HepG2 (cell line): ENCODE measurements around the gene NAT14. TPM values are rescaled to one million over a fixed set of nuclear protein-coding genes. Genes with fewer than 3 reads are reported as not detected.

Experiments
- ATAC-seq: fragments of 200-7000 bp; cut with Tn5 transposase; 3 replicates; pipeline ENCODE4 v1.9.1; 2020; ENCODE audit warnings: mild to moderate bottlenecking, moderate library complexity
- BruUV-seq: library from RNA; stranded (reverse); fragments of 400-500 nt; replicated peaks from 2 replicates; lab custom pipeline; 2021; lab: Mats Ljungman, UMichigan
- CTCF ChIA-PET: fragments of 300-600 bp; formaldehyde crosslinking; extraction: SDS; loops from one replicate; lab custom pipeline; 2021; ENCODE audit warnings: low total read pairs, inconsistent platforms, low intra/inter-chr PET ratio; lab: Yijun Ruan, JAX
- POLR2A ChIA-PET: fragments of 350-600 bp; sonication (Branson Sonifier 250); formaldehyde crosslinking; loops from one replicate; lab custom pipeline; 2020; ENCODE audit warnings: antibody characterized with exemption, inconsistent platforms; lab: Yijun Ruan, JAX
- DNase-seq: peaks from one replicate; pipeline ENCODE4 v3.0.0-alpha.2; 2015; ENCODE audit warnings: low spot score
- FAIRE-seq: peaks from 3 replicates; lab custom pipeline; 2011; peaks lifted over from hg19 to GRCh38; lab: Jason Lieb, UNC
- H2AFZ ChIP-seq: one replicate; pipeline ENCODE4 v1.6.1; 2011; ENCODE audit warnings: low read length, inconsistent platforms
- H3K27ac ChIP-seq: fragments of 300-600 bp; 3 replicates; pipeline ENCODE4 v1.8.0; 2011; ENCODE audit warnings: mixed run types, mild to moderate bottlenecking, mixed read lengths, low read length, inconsistent platforms; ENCODE audit not compliant: insufficient read depth; ENCODE audit errors: extremely low read length
- H3K27me3 ChIP-seq, 2 experiments: fragments of 200-600 bp in 1 of 2; 2 replicates in 1 of 2; 3 replicates in 1 of 2; pipeline versions ENCODE4 v1.6.0 to v1.8.0; 2011; ENCODE audit warnings: low read length in 2 of 2, mild to moderate bottlenecking in 2 of 2, moderate library complexity in 2 of 2, inconsistent platforms in 1 of 2; ENCODE audit not compliant: insufficient read depth in 2 of 2, control insufficient read depth in 1 of 2
- H3K36me3 ChIP-seq, 2 experiments: fragments of 200-600 bp in 1 of 2; replicated peaks in 1 of 2; 2 replicates in 1 of 2; 3 replicates in 1 of 2; pipeline versions ENCODE4 v1.5.1 to v1.8.0; 2011; ENCODE audit warnings: low read length in 2 of 2, inconsistent platforms in 1 of 2; ENCODE audit not compliant: insufficient read depth in 2 of 2, control insufficient read depth in 1 of 2
- H3K4me1 ChIP-seq: 2 replicates; pipeline ENCODE4 v1.5.1; 2012; ENCODE audit warnings: low read length, inconsistent platforms; ENCODE audit not compliant: insufficient read depth
- H3K4me2 ChIP-seq: 2 replicates; pipeline ENCODE4 v1.6.0; 2011; ENCODE audit warnings: low read depth, low read length, inconsistent platforms
- H3K4me3 ChIP-seq, 3 experiments: fragments of 200-600 bp in 1 of 3; sonication (generic), shearing (Covaris generic) in 1 of 3; replicated peaks in 1 of 3; 2 replicates each; pipeline ENCODE4 v1.5.1; 2011 to 2016; ENCODE audit warnings: low read length in 3 of 3, inconsistent platforms in 2 of 3, low read depth in 2 of 3, mild to moderate bottlenecking in 2 of 3, control low read depth in 1 of 3, mixed read lengths in 1 of 3; ENCODE audit not compliant: insufficient read depth in 1 of 3
- H3K79me2 ChIP-seq: one replicate; pipeline ENCODE4 v1.6.1; 2011; ENCODE audit warnings: low read length, inconsistent platforms; ENCODE audit not compliant: insufficient read depth
- H3K9ac ChIP-seq: 2 replicates; pipeline ENCODE4 v1.6.0; 2011; ENCODE audit warnings: mild to moderate bottlenecking, low read depth, low read length, inconsistent platforms; ENCODE audit not compliant: insufficient read depth
- H3K9me3 ChIP-seq: 2 replicates; pipeline ENCODE4 v1.5.1; 2012; ENCODE audit warnings: mild to moderate bottlenecking, low read length
- H4K20me1 ChIP-seq: 2 replicates; pipeline ENCODE4 v1.6.0; 2011; ENCODE audit warnings: inconsistent platforms, mild to moderate bottlenecking, low read length, moderate library complexity; ENCODE audit not compliant: insufficient read depth
- CENPX ChIP-seq: sonication (generic); formaldehyde crosslinking; IDR thresholded peaks from 2 replicates; pipeline ENCODE4 v1.9.0; 2021; ENCODE audit warnings: mild to moderate bottlenecking, missing genetic modification reagents, moderate library complexity
- CREBL2 ChIP-seq: sonication (generic); formaldehyde crosslinking; IDR thresholded peaks from 2 replicates; pipeline ENCODE4 v1.8.1; 2023; ENCODE audit warnings: missing genetic modification reagents, mild to moderate bottlenecking, borderline replicate concordance
- DZIP1 ChIP-seq: sonication (generic); formaldehyde crosslinking; IDR thresholded peaks from 2 replicates; pipeline ENCODE4 v1.5.0; 2020; ENCODE audit warnings: mild to moderate bottlenecking, missing genetic modification reagents
- GTF3A ChIP-seq: sonication (generic); formaldehyde crosslinking; conservative IDR thresholded peaks from 2 replicates; pipeline ENCODE4 v1.4.0; 2020; ENCODE audit warnings: mild to moderate bottlenecking, missing genetic modification reagents
- SMYD3 ChIP-seq: sonication (generic); formaldehyde crosslinking; IDR thresholded peaks from 2 replicates; pipeline ENCODE4 v1.8.1; 2023; ENCODE audit warnings: mild to moderate bottlenecking, missing genetic modification reagents
- ZC3H4 ChIP-seq: sonication (generic); formaldehyde crosslinking; IDR thresholded peaks from 2 replicates; pipeline ENCODE4 v1.4.0; 2020; ENCODE audit warnings: missing genetic modification reagents, borderline replicate concordance
- ZNF724P ChIP-seq: sonication (generic); formaldehyde crosslinking; IDR thresholded peaks from 2 replicates; pipeline ENCODE4 v1.8.0; 2022; ENCODE audit warnings: missing genetic modification reagents, borderline replicate concordance
- WGBS: methylation state at CpG from one replicate; pipeline ENCODE4 v1.1.6; 2017; ENCODE audit warnings: low lambda C conversion rate; 5-methylcytosine and 5-hydroxymethylcytosine counted together
- in situ Hi-C: cut with HindIII; loops from 2 replicates; pipeline ENCODE4 v1.10.0; 2017; ENCODE audit warnings: low pct_unique_long_range_greater_than_20kb; ENCODE audit not compliant: extremely low pct_ligation_motif_present
- intact Hi-C: fragments of 100-400 bp; cut with micrococcal nuclease; formaldehyde crosslinking; loops from one replicate; pipeline ENCODE4 v1.10.0; 2022; ENCODE audit not compliant: unreplicated experiment
- polyA plus RNA-seq, 8 experiments: library from polyadenylated mRNA; depleted of rRNA in 3 of 8; stranded (reverse) in 7 of 8; unstranded in 1 of 8; fragments of >200 nt; fragmentation: Illumina TruSeq in 4 of 8; extraction: Trizol in 4 of 8; gene quantifications; 2 replicates each; pipeline versions ENCODE4 v1.2.1 to v1.2.3, GENCODE V29; 2011 to 2016; ENCODE audit warnings: low read depth in 4 of 8, missing spikeins in 1 of 8, mixed read lengths in 1 of 8; ENCODE audit not compliant: insufficient read depth in 1 of 8
- total RNA-seq, 5 experiments: library from RNA; depleted of rRNA; stranded (reverse); fragments of >200 nt; fragmentation: Illumina TruSeq; extraction: Trizol; gene quantifications; 2 replicates each; pipeline ENCODE4 v1.2.3, GENCODE V29; 2016; ENCODE audit warnings: low read depth in 1 of 5

NAT14 gene
- total and polyA plus RNA-seq, 2 of the 13 experiments (the other 11 are each of a cell fraction or from before 2014, with no cell fraction given): 20.7 to 22.3 TPM

- ATAC-seq (no peak), FAIRE-seq (no peak), DNase-seq (no peak)
- Histone ChIP-seq H3K79me2 (peaks cover 11% of the 10 kb centered on the region), H3K27ac (no peak overlapping the region), H3K4me1 (peaks cover 29% of the 10 kb centered on the region), H3K36me3 (no peaks in the 10 kb centered on the region), H3K9ac (no peak overlapping the region), H4K20me1 (no peaks in the 10 kb centered on the region), H2AFZ (no peak overlapping the region), H3K9me3 (no peaks in the 10 kb centered on the region), H3K4me2 (no peak overlapping the region), H3K4me3 (no peak overlapping the region), H3K27me3 (no peaks in the 10 kb centered on the region; a peak in 1 of 5 replicates)
- intact Hi-C loops (no loop called here), in situ Hi-C loops (no loop called here)
- CTCF ChIA-PET: no interaction called here
- POLR2A ChIA-PET: no interaction called here
- BruUV-seq: no TSS peak
- no peak for TF ChIP-seq SMYD3 (CRISPR knock-in tag)
- no peak for TF ChIP-seq CENPX
- TF ChIP-seq ZC3H4 (CRISPR knock-in tag): no peak
- no peak for TF ChIP-seq GTF3A (CRISPR knock-in tag)
- no peak for TF ChIP-seq DZIP1 (CRISPR knock-in tag)
- no peak for TF ChIP-seq CREBL2 (CRISPR knock-in tag)
- no peak for TF ChIP-seq ZNF724P
- WGBS: 88% methylated on average over 14 of the region's 15 CpGs
Measured at GRCh38 chr19:55479451-55480230, 5.3 kb upstream of the NAT14 start.
